Ishikawa (cell line): ENCODE measurements around the gene PSD.

Experiments used
- CREB1 ChIP-seq: IDR thresholded peaks from 2 replicates; pipeline ENCODE4 v1.6.1; 2012; ENCODE audit warnings: low read depth
- EGR1 ChIP-seq: IDR thresholded peaks from 2 replicates; pipeline ENCODE4 v1.6.1; 2012
- EP300 ChIP-seq: IDR thresholded peaks from 2 replicates; pipeline ENCODE4 v1.6.1; 2012; ENCODE audit warnings: borderline replicate concordance
- RAD21 ChIP-seq: IDR thresholded peaks from 2 replicates; pipeline ENCODE4 v1.6.1; 2012; ENCODE audit warnings: low read depth
- TAF1 ChIP-seq: IDR thresholded peaks from 2 replicates; pipeline ENCODE4 v1.6.1; 2012; ENCODE audit warnings: low read depth, mild to moderate bottlenecking
- TCF12 ChIP-seq: IDR thresholded peaks from 2 replicates; pipeline ENCODE4 v1.6.1; 2012; ENCODE audit warnings: low read depth
- TEAD4 ChIP-seq: IDR thresholded peaks from 2 replicates; pipeline ENCODE4 v1.6.1; 2012
- TF ChIP-seq, protein P1 (sequence below): IDR thresholded peaks from 2 replicates; pipeline ENCODE4 v1.6.1; 2012
- TF ChIP-seq, protein P2 (sequence below): IDR thresholded peaks from 2 replicates; pipeline ENCODE4 v1.6.1; 2012; ENCODE audit warnings: low read depth, mild to moderate bottlenecking

DNA sequence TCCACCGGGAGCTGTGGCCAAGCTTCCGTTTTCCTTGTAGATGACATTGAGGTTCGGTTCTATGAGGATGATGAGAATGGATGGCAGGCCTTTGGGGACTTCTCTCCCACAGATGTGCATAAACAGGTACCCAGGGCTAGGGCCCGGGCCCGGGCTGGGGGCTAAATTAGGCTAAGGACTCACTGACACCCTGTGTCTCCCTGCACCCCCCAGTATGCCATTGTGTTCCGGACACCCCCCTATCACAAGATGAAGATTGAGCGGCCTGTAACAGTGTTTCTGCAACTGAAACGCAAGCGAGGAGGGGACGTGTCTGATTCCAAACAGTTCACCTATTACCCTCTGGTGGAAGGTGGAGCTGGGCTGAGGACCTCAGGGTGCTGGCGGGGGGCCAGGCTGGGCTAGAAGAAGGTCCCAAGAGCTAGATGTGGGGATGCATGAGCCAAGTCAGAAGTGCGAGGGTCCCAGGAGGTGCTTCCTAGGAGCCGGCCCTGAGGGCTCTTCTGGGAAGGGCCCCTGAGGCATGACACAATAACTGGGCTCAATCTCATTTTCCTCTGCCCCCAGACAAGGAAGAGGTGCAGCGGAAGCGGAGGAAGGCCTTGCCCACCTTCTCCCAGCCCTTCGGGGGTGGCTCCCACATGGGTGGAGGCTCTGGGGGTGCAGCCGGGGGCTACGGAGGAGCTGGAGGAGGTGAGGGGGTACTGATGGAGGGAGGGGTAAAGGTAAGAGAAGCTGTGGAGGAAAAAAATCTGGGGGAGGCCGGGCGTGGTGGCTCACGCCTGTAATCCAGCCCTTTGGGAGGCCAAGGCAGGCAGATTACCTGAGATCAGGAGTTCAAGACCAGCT, 20.2 kb downstream of the PSD start:
- TF ChIP-seq EP300 (no peak), CREB1 (no peak), EGR1 (no peak), TAF1 (no peak), RAD21 (no peak), TEAD4 (no peak), TCF12 (no peak)
- TF ChIP-seq, protein P1, sequence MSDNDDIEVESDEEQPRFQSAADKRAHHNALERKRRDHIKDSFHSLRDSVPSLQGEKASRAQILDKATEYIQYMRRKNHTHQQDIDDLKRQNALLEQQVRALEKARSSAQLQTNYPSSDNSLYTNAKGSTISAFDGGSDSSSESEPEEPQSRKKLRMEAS: no peak
- TF ChIP-seq, protein P2, sequence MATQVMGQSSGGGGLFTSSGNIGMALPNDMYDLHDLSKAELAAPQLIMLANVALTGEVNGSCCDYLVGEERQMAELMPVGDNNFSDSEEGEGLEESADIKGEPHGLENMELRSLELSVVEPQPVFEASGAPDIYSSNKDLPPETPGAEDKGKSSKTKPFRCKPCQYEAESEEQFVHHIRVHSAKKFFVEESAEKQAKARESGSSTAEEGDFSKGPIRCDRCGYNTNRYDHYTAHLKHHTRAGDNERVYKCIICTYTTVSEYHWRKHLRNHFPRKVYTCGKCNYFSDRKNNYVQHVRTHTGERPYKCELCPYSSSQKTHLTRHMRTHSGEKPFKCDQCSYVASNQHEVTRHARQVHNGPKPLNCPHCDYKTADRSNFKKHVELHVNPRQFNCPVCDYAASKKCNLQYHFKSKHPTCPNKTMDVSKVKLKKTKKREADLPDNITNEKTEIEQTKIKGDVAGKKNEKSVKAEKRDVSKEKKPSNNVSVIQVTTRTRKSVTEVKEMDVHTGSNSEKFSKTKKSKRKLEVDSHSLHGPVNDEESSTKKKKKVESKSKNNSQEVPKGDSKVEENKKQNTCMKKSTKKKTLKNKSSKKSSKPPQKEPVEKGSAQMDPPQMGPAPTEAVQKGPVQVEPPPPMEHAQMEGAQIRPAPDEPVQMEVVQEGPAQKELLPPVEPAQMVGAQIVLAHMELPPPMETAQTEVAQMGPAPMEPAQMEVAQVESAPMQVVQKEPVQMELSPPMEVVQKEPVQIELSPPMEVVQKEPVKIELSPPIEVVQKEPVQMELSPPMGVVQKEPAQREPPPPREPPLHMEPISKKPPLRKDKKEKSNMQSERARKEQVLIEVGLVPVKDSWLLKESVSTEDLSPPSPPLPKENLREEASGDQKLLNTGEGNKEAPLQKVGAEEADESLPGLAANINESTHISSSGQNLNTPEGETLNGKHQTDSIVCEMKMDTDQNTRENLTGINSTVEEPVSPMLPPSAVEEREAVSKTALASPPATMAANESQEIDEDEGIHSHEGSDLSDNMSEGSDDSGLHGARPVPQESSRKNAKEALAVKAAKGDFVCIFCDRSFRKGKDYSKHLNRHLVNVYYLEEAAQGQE: no peak
